Esophagus squamous epithelium (tissue), 5 donors: ENCODE measurements around the gene ABLIM2. TPM values are rescaled to one million over a fixed set of nuclear protein-coding genes. Genes with fewer than 3 reads are reported as not detected.

Experiments
- DNase-seq: peaks from one replicate; lab custom pipeline; 2025; lab: John Stamatoyannopoulos, UW
- H3K27ac ChIP-seq, 4 donors: fragments of 200-600 bp; sonication (generic); one replicate each; pipeline ENCODE4 v1.5.1; 2016 to 2019; ENCODE audit warnings: mild to moderate bottlenecking in 1 of 4
- H3K27me3 ChIP-seq, 4 donors: fragments of 200-600 bp; sonication (generic); 1 replicate in 3 of 4; 2 replicates in 1 of 4; pipeline versions ENCODE4 v1.5.1 to v1.6.0; 2017 to 2021; ENCODE audit warnings: antibody characterized with exemption in 1 of 4
- H3K36me3 ChIP-seq, 3 donors: fragments of 200-600 bp; sonication (generic); one replicate each; pipeline ENCODE4 v1.5.1; 2016 to 2019
- H3K4me1 ChIP-seq, 3 donors: fragments of 200-600 bp; sonication (generic); one replicate each; pipeline ENCODE4 v1.5.1; 2017 to 2019
- H3K4me3 ChIP-seq, 4 donors: fragments of 200-600 bp; sonication (generic); 1 replicate in 3 of 4; 2 replicates in 1 of 4; pipeline ENCODE4 v1.5.1; 2016 to 2019; ENCODE audit warnings: mild to moderate bottlenecking in 2 of 4, moderate library complexity in 1 of 4
- H3K9me3 ChIP-seq, 3 donors: fragments of 200-600 bp; sonication (generic); one replicate each; pipeline ENCODE4 v1.5.1; 2016 to 2019
- POLR2A ChIP-seq, 4 donors: fragments of 450-650 bp; IDR thresholded peaks; one replicate each; pipeline ENCODE4 v1.6.1; 2017; ENCODE audit warnings: antibody characterized with exemption in 4 of 4, mild to moderate bottlenecking in 4 of 4, moderate library complexity in 3 of 4
- WGBS, 2 donors: methylation state at CpG; one replicate each; pipeline ENCODE4 v1.1.5; 2018; 5-methylcytosine and 5-hydroxymethylcytosine counted together
- intact Hi-C: fragments of 100-400 bp; cut with DNase I; formaldehyde crosslinking; loops from one replicate; pipeline ENCODE4 v1.15.0; 2022
- total RNA-seq, 4 donors: library from RNA; depleted of rRNA; stranded (reverse); fragments of >200 nt; gene quantifications; one replicate each; pipeline ENCODE4 v1.1.0, GENCODE V29; 2016
- TF ChIP-seq, protein P1 (sequence below), 6 experiments: fragments of 450-650 bp in 4 of 6; fragments of 200-600 bp in 2 of 6; sonication (generic) in 2 of 6; IDR thresholded peaks; one replicate each; pipeline ENCODE4 v1.5.1; 2016 to 2019; ENCODE audit warnings: antibody characterized with exemption in 6 of 6, mild to moderate bottlenecking in 4 of 6, moderate library complexity in 4 of 6
- donor health status: DM: yes; HTN: yes; CAD: no.

The ABLIM2 gene
- total RNA-seq, 4 donors from 2014 or later = 13.5 to 26.7 (median 15.7) TPM

- intact Hi-C loops = no loop called here
- Histone ChIP-seq H3K27me3 (no peaks in the 10 kb centered on the region), H3K4me3 (peak overlapping the region in 3 of 4 donors; percentile 52 to 74 (median 53)), H3K4me1 (peaks cover 53 to 91% (median 55%) of the 10 kb centered on the region in 3 donors), H3K36me3 (peaks cover 0 to 11% (median 0%) of the 10 kb centered on the region in 3 donors), H3K27ac (peak overlapping the region in 3 of 4 donors; percentile 88 to 93 (median 89)), H3K9me3 (no peaks in the 10 kb centered on the region)
- 33% methylated on average over 1 of the region's 9 CpGs; no CpG with 5 or more reads in 1 of the 2 donors for WGBS, 2 donors
- DNase-seq = no peak
- TF ChIP-seq POLR2A (IDR thresholded peaks at IDR 0.05) = no peak
- TF ChIP-seq, protein P1, sequence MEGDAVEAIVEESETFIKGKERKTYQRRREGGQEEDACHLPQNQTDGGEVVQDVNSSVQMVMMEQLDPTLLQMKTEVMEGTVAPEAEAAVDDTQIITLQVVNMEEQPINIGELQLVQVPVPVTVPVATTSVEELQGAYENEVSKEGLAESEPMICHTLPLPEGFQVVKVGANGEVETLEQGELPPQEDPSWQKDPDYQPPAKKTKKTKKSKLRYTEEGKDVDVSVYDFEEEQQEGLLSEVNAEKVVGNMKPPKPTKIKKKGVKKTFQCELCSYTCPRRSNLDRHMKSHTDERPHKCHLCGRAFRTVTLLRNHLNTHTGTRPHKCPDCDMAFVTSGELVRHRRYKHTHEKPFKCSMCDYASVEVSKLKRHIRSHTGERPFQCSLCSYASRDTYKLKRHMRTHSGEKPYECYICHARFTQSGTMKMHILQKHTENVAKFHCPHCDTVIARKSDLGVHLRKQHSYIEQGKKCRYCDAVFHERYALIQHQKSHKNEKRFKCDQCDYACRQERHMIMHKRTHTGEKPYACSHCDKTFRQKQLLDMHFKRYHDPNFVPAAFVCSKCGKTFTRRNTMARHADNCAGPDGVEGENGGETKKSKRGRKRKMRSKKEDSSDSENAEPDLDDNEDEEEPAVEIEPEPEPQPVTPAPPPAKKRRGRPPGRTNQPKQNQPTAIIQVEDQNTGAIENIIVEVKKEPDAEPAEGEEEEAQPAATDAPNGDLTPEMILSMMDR (IDR thresholded peaks at IDR 0.05) = no peak
These were observed 42.7 kb upstream of the ABLIM2 start for GRCh38 chr4:8201321-8201781.

- H3K4me3 ChIP-seq = peak overlapping the region; percentile 39 to 74 (median 52)
- no peak for DNase-seq
- peaks cover 47 to 91% (median 53%) of the 10 kb centered on the region in 3 donors for H3K4me1 ChIP-seq
- H3K36me3 ChIP-seq = peaks cover 0 to 5% (median 0%) of the 10 kb centered on the region in 3 donors
- WGBS, 2 donors = 43 to 46% methylated on average over 12 to 24 of the region's 30 CpGs
- intact Hi-C loops = no loop called here
- no peaks in the 10 kb centered on the region for H3K27me3 ChIP-seq
- H3K9me3 ChIP-seq = no peaks in the 10 kb centered on the region
- H3K27ac ChIP-seq = peak overlapping the region; percentile 84 to 93 (median 88)
- TF ChIP-seq, protein P1 (IDR thresholded peaks at IDR 0.05) = no peak
- peak in 2 of 4 donors; percentile 44 to 58 for TF ChIP-seq POLR2A (IDR thresholded peaks at IDR 0.05)
These were observed 41.8 kb upstream of the ABLIM2 start for GRCh38 chr4:8200302-8200975.

- Histone ChIP-seq H3K27me3 (no peaks in the 10 kb centered on the region), H3K27ac (peak overlapping the region; percentile 84 to 93 (median 88)), H3K4me1 (peaks cover 44 to 91% (median 53%) of the 10 kb centered on the region in 3 donors), H3K36me3 (no peaks in the 10 kb centered on the region), H3K4me3 (peak overlapping the region; percentile 39 to 74 (median 52)), H3K9me3 (no peaks in the 10 kb centered on the region)
- no peak for TF ChIP-seq POLR2A (IDR thresholded peaks at IDR 0.05)
- TF ChIP-seq, protein P1 (IDR thresholded peaks at IDR 0.05) = no peak
- no peak for DNase-seq
- 20 to 30% methylated on average over 1 to 7 of the region's 26 CpGs for WGBS, 2 donors
- intact Hi-C loops = no loop called here
These were observed 41.1 kb upstream of the ABLIM2 start for GRCh38 chr4:8199594-8200301.

GRCh38 chr4:8198906-8199593 is 40.4 kb upstream of the ABLIM2 start, which contains the start of gene SH3TC1:
Gene SH3TC1 (plus strand): TSS chr4:8199290. CDS start chr4:8205195, 5,905 bp downstream.
- intact Hi-C loops = no loop called here
- peak within 1 kb of the TSS; percentile 84 to 93 (median 88) for H3K27ac ChIP-seq

More at GRCh38 chr4:8198906-8199593, 40.4 kb upstream of the ABLIM2 start, which contains the start of gene SH3TC1:
- WGBS, 2 donors = 4 to 8% methylated on average over 6 to 14 of the region's 32 CpGs
- peak; percentile 36 for DNase-seq
- Histone ChIP-seq H3K4me1 (peaks cover 44 to 93% (median 60%) of the 10 kb centered on the region in 3 donors), H3K36me3 (no peaks in the 10 kb centered on the region), H3K4me3 (peak within 1 kb of the TSS; percentile 39 to 74 (median 52)), H3K27me3 (no peaks in the 10 kb centered on the region), H3K9me3 (no peaks in the 10 kb centered on the region)
- peak in 3 of 4 donors; percentile 76 to 92 (median 80) for TF ChIP-seq POLR2A (IDR thresholded peaks at IDR 0.05)
- TF ChIP-seq, protein P1 (IDR thresholded peaks at IDR 0.05) = peak in 1 of 6 experiments; percentile 12
